Epidermal melanocyte (primary cell): ENCODE results near the gene CATSPERE.
A peak's percentile ranks its signal among the peaks of the same experiment; 100 is the strongest.

Source experiments
- DNase-seq: peaks from one replicate; pipeline ENCODE4 v3.0.0; 2011; ENCODE audit warnings: low spot score; ENCODE audit not compliant: insufficient read length

CATSPERE gene, protein sequence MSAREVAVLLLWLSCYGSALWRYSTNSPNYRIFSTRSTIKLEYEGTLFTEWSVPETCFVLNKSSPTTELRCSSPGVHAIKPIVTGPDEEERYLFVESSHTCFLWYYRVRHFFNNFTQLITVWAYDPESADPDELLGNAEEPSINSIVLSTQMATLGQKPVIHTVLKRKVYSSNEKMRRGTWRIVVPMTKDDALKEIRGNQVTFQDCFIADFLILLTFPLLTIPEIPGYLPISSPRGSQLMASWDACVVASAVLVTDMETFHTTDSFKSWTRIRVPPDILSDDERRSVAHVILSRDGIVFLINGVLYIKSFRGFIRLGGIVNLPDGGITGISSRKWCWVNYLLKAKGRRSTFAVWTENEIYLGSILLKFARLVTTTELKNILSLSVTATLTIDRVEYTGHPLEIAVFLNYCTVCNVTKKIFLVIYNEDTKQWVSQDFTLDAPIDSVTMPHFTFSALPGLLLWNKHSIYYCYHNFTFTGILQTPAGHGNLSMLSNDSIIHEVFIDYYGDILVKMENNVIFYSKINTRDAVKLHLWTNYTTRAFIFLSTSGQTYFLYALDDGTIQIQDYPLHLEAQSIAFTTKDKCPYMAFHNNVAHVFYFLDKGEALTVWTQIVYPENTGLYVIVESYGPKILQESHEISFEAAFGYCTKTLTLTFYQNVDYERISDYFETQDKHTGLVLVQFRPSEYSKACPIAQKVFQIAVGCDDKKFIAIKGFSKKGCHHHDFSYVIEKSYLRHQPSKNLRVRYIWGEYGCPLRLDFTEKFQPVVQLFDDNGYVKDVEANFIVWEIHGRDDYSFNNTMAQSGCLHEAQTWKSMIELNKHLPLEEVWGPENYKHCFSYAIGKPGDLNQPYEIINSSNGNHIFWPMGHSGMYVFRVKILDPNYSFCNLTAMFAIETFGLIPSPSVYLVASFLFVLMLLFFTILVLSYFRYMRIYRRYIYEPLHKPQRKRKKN

DNA sequence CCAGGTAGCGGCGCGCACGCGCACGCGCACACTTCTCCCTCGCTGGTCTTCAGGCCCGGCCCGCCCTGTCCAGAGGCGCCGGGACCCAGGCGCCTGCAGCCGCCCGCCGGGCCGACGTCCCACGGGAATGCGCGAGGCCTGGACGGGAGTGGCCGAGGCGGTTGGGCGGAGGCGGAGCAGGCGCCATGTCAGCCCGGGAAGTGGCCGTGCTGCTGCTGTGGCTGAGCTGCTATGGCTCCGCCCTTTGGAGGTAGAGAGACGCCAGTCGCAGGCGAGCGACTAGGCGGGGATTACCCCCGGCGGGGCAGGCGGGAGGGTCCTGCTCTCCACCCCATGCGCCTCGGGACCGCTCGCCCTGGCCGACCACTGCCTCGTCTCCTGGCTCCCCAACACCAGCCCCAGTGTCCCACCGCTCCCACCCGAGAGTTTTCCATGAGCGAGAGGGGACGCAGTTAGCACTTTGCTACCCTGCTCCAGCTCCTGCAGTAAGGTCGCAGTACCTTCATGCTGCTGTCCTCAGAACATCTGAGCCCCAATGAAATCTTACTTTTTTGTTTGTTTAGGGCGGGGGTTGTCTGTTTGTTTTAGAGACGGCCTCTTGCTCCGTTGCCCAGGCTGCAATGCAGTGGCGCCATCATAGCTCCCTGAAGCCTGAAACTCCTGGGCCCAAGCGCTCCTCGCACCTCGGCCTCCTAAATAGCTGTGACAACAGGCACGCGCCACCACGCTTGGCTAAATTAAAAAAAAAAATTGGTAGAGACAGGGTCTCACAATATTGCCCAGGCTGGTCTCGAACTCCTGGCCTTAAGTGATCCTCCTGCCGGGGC lies at the start of gene CATSPERE:
TSS of gene CATSPERE (plus strand) at position 29 of the 827 bp plus-strand sequence. CDS start at position 186, 157 bp downstream.
- DNase-seq: peak; percentile 69

- no peak for DNase-seq
These were observed 48.9 kb upstream of the CATSPERE start for GRCh38 chr1:244412176-244412575.

DNA sequence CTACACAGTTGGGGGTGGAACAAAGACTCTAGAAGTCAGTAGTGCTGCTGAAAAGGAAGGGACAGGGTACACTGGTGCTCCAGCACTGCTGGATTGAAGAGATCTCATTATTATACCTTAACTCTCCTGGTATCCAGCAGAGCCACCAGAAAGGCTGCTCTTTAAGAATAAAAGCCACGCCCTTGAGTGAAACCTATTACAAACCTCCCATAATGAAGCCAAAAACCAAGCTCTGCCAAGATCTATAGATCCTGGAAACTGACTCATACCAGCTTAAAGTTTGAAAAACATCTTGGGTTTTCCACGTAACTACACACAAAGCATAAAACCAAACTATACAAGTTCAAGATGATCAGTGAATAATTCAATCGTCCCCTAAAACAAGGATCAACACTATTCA lies 47.3 kb upstream of the CATSPERE start:
- DNase-seq: no peak

DNA sequence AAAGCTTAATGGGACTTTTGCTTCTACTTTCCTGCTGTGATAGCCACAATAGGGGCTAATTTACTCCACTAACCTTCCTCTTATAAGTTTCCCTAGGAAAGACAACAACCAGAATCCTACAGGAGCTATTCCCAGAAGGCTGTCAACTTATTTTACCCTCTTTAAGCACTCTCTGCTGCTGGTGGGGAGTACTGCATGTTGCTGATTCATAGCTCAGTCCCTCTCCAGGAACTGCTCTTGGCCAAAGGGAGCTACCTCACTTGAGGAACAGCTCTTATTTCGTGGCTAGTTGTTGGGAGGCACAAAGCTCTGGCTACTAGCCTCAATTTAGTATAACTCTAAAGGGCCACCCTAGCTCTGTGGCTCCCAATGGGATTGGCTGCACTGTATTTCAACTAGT lies 46.5 kb upstream of the CATSPERE start:
- DNase-seq: no peak

- DNase-seq: no peak
These were observed 42.0 kb upstream of the CATSPERE start for GRCh38 chr1:244419024-244419423.

GRCh38 chr1:244422174-244422573 lies 38.9 kb upstream of the CATSPERE start:
- DNase-seq: no peak

DNA sequence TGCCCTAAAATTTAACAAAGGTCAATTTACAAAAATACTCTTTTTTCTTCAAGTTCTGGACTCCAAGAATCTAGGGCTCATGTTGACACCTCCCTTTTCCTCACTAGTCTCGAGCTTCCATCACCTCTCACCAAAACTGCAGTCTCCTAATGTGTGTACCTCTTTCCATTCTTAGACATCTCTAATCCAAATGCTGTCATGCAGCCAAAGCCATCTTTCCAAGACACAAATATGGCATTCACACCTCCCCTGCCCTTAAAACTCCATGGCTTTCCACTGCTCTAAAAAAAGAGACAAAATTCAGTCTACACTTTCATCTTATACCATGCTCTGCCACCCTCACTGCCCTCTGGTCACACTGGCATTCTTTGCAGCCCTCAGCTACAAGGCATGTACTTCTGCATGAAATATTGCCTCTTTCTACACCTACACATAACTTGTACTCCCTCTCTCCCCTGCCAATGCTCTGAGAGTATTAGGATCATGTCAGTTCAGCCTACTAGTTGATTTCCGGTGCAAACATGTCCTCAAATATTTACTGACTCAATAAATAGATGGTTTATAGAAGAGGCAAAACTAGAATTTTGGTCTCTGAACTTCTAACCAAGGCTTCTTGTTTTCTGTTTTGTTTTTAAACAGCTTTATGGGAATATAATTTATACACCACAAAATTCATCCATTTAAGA lies 36.3 kb upstream of the CATSPERE start:
- no peak for DNase-seq

DNA sequence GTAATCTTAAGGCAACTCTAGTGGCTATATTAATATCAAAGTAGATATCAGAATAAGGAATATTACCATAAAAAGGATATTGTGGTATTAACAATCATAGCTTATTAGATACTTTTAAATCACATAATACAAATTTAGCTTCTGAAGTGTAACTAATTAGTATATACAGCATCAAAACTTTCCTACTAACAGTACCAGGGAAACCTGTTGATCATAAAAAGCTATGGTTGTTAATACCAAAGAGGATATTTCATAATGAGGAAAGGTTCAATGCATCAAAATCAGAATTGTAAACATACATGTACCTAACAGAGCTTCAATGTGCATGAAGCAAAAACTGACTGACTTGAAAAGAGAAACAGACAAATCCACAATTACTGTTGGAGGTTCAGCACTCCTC lies 33.4 kb upstream of the CATSPERE start:
- no peak for DNase-seq

DNA sequence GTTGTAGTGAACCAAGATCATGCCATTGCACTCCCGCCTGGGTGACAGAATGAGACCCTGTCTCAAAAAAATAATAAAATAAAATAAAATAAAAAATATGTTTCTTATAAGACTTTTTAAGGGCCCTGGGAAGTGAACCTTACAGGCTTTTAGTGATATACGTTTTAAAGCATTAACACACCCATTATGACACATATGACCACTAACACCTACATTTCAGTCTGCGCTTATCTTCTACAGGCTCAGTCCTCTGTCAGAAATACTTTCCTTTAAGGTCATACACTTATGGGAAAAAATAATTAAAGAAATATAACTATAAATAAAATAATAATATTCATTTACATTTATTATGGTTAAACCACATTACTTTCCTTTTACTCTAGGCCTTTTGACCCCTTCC lies 31.3 kb upstream of the CATSPERE start:
- no peak for DNase-seq

GRCh38 chr1:244431166-244431565 lies 29.9 kb upstream of the CATSPERE start:
- no peak for DNase-seq

GRCh38 chr1:244435562-244436205 lies 25.4 kb upstream of the CATSPERE start:
- DNase-seq: no peak

GRCh38 chr1:244436336-244437085 lies 24.6 kb upstream of the CATSPERE start:
- no peak for DNase-seq

DNA sequence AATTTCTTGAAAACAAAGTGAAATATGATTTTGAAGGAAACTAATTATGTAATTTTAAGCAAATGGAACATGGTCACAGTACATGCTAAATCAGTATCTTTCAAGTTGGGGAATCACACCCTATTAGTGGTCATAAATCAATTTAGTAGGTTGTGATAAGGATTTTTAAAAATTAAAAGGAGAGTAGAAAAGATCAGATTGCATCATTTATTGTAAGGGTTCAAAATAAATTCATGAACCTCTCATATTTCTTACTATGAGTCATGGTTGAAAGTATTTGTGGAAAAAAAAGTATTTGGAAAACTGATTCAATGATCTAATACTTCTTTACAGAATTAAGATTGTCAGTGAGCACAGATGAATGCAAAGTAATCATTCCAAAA lies 24.0 kb upstream of the CATSPERE start:
- no peak for DNase-seq

DNA sequence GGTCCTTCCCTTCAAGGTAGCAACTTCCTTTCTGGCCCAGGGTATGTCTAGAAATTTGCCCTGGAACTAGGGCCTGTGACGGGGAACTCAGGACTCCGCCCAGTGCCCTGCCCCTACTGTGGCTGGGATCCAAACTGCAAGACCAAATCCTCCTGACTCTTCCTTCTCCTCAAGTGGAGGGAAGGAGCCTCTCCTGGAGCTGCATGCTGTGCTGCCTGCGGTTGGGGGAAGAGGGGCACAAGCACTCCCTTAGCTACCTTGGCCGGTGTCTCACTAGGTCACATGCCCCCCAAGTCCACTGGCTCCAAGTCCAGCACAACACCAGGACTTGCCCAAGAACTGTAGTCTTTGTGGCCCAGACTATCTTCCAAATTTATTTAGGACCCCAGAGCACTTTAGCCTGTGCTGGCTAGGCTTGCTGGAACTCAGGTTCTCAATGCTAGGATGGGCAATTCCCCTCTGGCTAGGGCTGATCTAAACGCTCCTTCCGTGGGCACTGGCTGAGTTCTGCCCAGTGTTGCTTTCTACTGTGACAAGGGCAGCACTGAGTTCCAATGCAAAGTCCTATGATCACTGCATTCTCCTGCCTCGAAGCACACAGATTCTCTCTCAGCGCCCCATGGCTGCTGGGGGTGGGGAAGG lies 21.6 kb upstream of the CATSPERE start:
- no peak for DNase-seq

GRCh38 chr1:244442850-244443249 lies 18.2 kb upstream of the CATSPERE start:
- DNase-seq: no peak

- DNase-seq: no peak
These were observed 16.2 kb upstream of the CATSPERE start for GRCh38 chr1:244444854-244445253.

GRCh38 chr1:244445320-244446181 lies 15.5 kb upstream of the CATSPERE start:
- peak; percentile 50 for DNase-seq

DNA sequence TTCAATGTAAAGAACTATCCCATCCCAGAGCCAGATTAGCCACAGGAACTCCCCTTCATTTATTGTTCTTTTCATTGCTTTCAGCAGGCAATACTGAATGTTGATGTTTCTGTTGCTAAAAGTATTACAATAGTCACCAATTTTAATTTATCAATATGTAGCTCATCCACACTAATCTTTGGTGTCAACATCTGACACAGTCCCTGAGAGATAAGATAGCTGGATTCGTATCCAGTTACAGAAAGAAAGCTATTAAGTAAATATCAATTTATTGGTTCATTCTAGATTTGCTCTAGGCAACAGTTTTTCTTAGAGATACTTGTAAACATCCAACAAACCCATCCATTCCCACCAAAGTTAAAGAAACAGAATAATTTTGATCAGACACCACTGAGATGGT lies 14.0 kb upstream of the CATSPERE start:
- DNase-seq: no peak
